Activated CD8-positive, alpha-beta memory T cell treated with anti-CD3 and anti-CD28 coated beads, Interleukin-2, amount 50 U/mL, for 24 hours (primary cell): ENCODE data around the gene EMC10.

Experiments
- DNase-seq: peaks from one replicate; pipeline ENCODE4 v3.0.0-alpha.2; 2020; ENCODE audit errors: extremely low read depth

The EMC10 gene

GRCh38 chr19:50477751-50478515 lies 1.6 kb downstream of the EMC10 start:
- no peak for DNase-seq

- no peak for DNase-seq
Observed at GRCh38 chr19:50478901-50479715, 2.8 kb downstream of the EMC10 start.

DNA sequence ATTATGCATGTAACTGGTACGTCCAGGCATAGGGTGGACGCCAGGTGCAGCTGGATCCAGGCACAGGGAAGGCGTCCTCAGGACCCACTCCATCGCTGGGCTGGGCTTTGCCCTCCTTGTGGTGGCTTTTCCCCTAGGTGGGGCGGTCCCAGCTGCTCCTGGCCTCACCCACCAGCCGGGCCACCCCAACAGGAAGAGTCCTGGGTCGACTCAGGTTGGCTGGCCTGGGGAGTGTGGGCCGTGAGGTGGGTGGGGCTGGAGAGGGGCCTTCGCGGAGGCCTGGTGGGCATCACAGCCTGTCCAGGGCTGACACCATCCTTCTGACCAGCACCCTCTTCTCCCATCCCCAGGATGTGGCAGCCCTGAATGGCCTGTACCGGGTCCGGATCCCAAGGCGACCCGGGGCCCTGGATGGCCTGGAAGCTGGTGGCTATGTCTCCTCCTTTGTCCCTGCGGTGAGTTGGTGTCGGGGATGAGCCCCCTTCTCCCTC lies 3.5 kb downstream of the EMC10 start:
- no peak for DNase-seq

- no peak for DNase-seq
Observed at GRCh38 chr19:50480281-50481111, 4.2 kb downstream of the EMC10 start.

DNA sequence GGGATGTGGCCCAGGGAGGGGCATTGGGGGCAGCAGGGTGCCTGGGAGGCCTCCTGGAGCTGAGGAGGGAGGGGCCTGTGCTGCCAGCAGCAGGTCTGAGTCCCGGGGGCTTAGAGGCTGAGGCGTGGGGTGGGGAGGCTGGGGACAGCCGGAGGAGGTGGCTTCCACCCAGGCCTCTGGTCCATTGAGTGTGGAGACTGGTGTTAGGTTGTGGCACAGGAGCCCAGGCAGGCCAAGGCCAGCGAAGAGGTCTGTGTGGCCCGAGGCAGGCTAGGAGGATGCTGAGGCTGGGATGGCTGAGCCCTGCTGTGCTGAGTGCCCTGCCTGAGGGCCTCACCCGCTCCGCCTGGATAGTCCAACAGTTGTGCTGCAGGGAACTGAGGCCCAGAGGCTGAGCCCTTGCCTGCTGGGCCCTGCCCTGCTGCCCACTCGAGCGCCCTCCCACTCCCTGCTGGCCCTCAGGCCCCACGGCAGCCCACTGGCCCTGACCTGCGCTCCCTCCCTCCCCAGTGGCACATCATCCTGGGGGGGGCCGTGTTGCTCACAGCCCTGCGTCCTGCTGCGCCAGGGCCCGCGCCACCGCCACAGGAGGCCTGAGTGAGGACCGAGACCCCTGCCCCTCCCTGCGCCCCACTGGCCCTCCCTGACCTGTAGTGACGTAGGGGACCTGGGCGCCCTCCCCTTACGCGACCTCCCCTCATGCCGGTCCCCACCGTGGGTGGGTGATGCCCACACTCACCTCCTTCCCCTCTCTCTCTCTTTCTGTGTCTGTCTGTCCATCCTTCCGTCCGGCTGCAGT lies 5.2 kb downstream of the EMC10 start:
- no peak for DNase-seq

- no peak for DNase-seq
Observed at GRCh38 chr19:50482271-50482855, 6.1 kb downstream of the EMC10 start.

- DNase-seq = no peak
Observed at GRCh38 chr19:50482916-50483315, 6.6 kb downstream of the EMC10 start.

GRCh38 chr19:50485284-50485955 lies 9.1 kb downstream of the EMC10 start:
- no peak for DNase-seq

- DNase-seq = peak; percentile 28
Observed at GRCh38 chr19:50486823-50487515, 10.7 kb downstream of the EMC10 start.

DNA sequence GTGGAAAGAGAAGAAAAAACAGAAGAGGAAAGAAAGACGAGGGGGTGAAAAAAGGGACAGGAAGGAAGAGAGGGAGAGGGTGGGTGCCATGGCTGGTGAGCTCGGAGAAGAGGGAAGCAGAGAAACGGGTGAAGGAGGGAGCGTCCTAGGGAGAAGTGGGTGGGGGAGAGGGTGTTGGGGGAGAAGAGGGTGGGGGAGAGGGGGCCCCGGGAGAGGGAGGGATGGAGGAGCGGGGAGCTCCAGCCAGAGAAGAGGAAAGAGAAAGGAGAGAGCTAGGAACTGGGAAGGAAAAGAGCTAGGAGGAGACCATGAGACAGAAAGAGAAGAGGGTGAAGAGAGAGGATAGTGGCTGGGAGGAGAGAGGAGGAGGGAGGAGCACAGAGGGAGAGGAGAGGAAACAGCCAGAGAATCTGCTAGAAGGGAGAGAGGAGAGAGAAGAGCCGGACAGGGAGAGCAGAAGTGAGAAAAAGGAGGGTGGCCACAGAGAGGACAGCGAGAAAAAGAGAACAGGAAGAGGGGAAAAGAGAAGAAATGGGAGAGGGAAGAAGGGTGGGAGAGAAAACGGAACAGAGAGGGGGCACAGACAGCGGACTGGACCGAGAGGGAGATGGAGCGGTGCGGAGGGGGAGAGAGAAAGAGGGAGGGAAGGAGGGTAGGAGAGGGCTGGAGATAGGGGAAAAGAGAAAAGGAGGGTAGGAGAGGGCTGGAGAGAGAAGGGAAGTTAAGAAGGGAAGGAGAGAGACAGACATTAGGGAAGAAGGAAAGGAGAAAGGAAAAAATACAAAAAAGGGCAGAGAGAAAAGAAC lies 12.3 kb downstream of the EMC10 start:
- no peak for DNase-seq

DNA sequence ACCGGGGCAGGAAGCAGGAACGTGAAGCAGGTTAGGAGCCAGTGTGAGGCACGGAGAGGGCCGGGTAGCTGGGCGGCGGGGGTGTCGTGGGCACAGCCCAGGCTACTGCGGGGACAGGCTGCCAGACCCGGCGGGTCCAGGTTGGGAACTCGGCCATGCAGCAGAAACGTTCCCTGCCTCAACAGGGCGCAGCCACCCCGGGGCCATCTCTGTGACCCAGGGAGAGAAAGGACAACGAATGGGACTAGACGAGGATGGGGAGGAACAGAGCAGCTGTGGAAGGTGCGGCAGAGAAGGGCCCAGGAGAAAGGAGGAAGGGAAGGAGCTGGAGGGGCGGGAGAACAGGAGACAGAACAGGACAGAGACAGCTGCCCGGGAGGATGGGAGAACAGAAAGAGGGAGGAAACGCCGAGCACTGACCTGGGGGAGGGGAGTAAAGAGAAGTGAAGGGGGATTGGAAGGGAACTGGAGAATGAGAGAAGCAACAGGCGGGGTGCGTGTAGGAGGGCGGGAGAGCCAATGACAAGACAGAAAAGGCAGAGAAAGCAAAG lies 13.2 kb downstream of the EMC10 start:
- no peak for DNase-seq

DNA sequence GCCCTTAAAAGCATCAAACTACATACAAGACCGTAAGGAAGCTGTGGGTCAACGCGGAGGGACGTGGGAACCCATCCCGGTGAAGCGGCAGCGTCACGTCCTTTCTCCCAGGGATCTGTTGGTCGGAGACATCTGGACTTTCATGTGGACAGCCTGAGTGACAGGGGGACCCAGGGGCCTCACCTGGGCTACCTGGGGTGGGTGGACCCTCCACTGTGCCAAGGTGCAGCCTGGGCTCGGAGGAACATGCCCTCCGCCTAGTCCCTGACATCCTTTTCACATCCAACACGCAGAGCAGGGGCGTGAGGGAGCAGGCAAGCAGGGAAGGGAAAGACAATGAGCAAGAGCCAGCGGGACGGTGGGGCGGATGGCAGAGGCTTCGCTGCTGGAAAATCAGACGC lies 14.1 kb downstream of the EMC10 start:
- DNase-seq = no peak

DNA sequence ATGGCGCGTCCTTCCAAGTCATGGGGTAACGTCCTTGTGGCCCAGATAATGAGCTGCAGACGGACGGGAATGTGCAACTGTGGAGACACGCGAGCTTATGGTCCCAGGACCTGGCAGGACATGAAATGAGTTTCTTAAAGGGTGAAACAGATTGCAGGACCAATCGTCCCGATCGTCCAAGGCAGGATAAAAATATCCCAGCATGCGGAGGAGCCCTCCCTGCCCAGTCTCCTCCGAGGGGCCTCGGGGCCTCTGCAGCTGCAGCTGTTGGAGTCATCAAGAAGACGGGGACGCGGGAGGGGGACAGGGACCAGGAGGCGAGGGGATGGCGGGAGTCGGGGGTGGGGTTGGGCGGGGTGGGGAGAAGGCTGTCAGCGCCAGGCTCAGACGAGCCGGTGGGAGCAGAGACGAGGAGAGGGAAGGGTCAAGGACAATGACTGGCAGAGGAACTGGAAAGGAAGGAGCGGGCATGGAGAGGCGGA lies 14.7 kb downstream of the EMC10 start:
- no peak for DNase-seq

GRCh38 chr19:50492303-50493052 lies 16.2 kb downstream of the EMC10 start:
- DNase-seq = no peak

DNA sequence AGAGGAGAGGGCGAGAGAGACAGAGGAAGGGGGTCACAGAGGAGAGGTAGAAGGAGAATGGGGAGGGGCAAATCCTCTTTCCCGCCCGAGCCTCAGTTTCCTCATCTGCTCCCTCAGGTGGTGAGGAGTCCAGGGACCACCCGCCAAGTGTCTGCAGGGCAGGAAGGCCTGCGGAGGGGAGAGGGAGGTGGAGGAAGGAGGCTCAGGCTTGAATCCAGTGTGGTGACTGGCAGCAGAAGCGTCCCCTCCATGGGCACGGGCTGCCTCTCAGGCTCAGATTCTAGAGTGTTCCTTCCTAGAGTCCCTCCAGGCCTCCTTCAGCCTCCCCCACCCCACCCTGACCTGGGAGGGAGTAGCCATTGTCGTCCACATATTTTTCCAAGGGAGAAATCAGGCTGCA lies 16.9 kb downstream of the EMC10 start:
- DNase-seq = no peak

GRCh38 chr19:50494186-50495019 lies 18.1 kb downstream of the EMC10 start:
- DNase-seq = no peak
